ENCODE data around the gene MLLT3.

- TF ChIP-seq, protein P1, sequence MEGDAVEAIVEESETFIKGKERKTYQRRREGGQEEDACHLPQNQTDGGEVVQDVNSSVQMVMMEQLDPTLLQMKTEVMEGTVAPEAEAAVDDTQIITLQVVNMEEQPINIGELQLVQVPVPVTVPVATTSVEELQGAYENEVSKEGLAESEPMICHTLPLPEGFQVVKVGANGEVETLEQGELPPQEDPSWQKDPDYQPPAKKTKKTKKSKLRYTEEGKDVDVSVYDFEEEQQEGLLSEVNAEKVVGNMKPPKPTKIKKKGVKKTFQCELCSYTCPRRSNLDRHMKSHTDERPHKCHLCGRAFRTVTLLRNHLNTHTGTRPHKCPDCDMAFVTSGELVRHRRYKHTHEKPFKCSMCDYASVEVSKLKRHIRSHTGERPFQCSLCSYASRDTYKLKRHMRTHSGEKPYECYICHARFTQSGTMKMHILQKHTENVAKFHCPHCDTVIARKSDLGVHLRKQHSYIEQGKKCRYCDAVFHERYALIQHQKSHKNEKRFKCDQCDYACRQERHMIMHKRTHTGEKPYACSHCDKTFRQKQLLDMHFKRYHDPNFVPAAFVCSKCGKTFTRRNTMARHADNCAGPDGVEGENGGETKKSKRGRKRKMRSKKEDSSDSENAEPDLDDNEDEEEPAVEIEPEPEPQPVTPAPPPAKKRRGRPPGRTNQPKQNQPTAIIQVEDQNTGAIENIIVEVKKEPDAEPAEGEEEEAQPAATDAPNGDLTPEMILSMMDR (IDR thresholded peaks at IDR 0.05; ENCODE audit: low read length) = no peak
- TF ChIP-seq EZH2phosphoT487 (IDR thresholded peaks at IDR 0.05; ENCODE audit: low read length) (no peak), EZH2 (optimal IDR thresholded peaks at IDR 0.05; ENCODE audit: low read depth, low read length) (no peak)
These were observed 218.0 kb downstream of the MLLT3 start for GRCh38 chr9:20404192-20404813.

Data from MM.1S (cell line).